GM19351 (cell line): ENCODE data around the gene KCNQ1.

ENCODE experiments used
- ATAC-seq: cut with Tn5 transposase; IDR thresholded peaks from one replicate; pipeline ENCODE4 v1.9.1; 2021; ENCODE audit warnings: mild to moderate bottlenecking, moderate library complexity; ENCODE audit not compliant: unreplicated experiment

Gene KCNQ1

DNA sequence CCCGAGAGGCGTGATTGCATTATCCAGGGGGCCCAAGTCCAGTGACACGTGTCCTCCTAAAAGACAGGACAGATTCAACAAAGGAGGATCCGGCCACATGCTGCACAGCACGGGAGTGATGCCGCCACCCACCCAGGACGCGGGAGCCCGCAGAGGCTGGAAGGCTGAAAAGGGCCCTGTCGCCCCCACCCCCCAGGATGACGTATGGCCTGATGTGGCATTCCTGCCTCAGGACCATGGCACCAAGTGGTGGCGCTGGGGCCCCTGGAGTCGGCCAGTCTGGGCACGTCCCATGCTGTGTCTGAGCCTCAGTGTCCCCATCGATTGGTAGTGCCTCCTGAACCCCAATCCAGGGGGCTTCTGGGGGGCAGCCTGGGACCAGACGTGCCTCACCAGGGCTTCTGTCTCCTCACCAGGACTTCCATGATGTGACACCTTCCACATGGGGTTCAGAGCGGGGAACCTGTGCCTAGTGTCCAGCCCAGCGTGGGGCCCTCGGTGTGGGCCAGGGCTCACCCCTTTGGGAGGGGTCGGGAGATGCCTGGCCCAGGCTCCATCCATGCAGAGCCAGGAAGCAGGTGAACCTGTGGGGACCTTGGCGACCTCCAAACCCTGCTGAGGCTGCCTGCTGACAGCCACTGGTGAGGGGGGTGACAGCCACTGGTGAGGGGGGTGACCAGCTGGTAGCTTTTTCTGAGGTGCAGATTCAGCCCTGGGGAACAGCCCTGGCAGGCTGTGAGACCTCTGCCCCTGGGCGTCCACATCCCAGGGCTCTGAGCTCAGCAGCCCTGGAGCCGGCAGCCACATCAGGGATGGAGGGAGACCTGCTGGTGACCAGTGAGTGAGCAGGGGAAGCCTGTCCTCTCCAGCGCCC, 75.3 kb downstream of the KCNQ1 start:
- no peak for ATAC-seq

- no peak for ATAC-seq
Measured at GRCh38 chr11:2520736-2521035, 75.9 kb downstream of the KCNQ1 start.

- no peak for ATAC-seq
Measured at GRCh38 chr11:2521081-2521732, 76.4 kb downstream of the KCNQ1 start.

GRCh38 chr11:2521733-2522630, 77.2 kb downstream of the KCNQ1 start:
- no peak for ATAC-seq

DNA sequence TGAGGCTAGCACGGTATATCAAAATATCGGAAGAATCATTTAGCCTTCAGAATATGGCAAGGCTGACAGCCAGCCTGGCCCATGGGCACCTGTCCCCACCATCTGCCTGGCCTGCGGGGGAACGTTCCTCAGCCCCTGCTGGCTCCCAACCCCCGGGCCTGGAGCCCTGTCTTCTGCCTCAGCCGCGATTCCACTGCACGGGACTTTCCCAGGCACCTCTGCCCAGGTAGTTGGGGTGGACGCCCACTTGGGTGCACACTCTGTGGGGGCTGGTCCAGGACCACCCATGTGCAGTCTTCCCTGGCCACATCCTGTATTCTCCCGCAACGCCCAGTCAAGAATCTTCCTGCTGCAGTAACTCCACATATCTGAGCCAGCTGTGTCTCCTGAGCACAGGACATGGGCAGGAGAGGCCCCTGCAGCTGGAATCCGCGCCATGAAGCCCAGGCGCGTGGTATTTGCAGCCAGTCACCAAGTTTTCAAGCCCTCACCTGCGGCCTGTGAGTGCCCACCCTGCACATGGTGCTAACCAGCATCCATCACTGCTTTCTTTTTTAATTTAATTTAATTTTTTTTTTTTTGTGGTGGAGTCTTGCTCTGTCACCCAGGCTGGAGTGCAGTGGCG, 77.9 kb downstream of the KCNQ1 start:
- no peak for ATAC-seq

GRCh38 chr11:2523821-2524391, 79.1 kb downstream of the KCNQ1 start:
- ATAC-seq, result no peak

DNA sequence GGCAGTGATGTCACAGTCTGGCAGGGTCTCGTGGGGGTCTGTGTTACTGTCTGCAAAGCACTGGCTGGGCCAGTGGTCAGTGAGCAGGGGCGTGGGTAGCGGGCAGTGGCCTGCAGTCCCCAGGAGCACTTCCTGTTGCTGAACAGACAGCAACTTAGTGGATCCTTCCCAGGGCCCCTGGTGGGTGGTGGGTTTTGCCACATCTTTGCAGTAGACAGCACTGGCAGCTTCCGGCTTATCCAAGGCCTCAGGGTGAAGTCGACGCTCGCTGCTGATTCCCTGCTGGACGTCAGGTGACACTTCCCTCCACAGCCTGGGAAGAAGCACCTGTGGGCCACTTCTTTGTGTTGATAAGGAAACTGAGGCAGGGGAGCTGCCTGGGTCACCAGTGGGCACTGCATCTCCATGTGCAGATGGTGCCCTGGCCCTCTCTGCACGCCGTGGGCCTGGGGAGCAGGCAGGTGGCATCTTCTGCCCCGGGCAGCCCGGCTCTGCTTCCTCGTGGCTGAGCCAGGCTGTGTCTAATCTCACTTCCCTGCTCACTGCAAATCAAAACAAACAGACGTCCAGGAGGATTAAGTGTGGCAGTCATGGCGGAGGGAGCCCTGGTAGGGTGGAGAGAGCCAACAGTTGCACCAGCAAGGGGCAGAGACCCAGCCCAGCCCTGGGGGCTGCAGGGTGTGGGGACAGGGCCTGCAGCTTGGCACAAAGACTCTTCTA, 79.8 kb downstream of the KCNQ1 start:
- no peak for ATAC-seq

DNA sequence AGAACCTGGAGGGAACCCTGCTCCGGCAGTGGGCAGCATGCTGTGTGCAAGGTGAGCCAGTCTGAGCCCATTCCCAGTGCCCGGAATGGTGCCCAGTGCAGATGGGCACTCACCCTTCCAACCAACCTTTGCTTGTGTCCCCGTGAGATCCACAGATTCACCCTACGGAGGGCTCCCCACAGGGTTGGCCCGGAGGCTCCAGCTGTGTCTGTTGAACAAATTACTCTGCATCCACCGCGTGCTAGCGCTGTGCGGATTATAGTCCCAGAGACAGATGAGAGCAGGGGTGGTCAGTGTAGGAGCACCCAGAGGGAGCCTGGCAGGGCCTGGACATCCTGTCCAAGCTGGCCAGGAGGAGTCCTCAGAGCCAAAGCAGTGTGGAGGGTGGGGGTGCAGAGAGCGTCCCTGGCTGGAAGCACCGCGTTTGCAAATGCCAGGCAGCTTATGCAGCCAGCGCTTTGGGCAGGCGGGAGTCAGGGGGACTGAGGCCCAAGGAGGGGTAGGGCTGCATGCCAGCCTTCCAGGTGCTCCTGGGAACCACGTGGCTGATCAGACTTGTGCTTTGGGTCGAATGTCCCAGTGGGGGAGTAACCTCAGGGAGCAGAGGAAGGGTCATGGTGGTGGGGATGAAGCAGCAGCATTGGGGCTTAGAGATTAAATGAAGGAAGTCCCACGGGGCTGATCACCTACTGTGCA, 80.5 kb downstream of the KCNQ1 start:
- ATAC-seq, result no peak

- ATAC-seq, result no peak
Measured at GRCh38 chr11:2525941-2526807, 81.4 kb downstream of the KCNQ1 start.

DNA sequence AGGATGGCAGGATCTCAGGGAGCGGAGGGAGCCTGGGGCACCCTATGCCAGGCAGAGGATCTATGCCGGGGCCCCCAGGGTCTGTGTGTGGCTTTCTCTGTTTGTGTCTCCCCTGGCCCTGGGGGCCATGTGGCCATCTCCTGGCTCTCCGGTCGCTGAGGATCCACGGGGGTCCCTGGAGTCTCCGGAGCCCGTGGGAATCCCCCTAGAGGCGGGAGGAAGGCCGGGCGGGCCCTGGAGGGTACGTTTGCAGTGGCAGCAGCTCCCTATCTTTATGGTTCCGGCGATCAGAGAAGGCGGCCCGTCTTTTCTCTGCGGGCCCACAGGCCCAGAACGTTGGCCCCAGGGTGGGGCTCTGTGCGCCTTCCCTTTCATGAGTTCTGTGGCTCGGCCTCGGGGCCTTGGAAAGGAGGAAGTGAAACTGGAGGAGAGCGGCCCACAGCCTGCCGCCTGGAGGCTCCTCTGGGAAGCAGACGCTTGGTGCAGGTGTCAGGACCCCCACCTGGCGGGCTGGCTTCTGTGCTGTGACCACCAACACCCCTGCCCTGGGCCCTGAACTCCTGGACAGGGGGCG, 82.1 kb downstream of the KCNQ1 start:
- peak; percentile 87 for ATAC-seq

GRCh38 chr11:2527621-2528291, 82.9 kb downstream of the KCNQ1 start:
- no peak for ATAC-seq

DNA sequence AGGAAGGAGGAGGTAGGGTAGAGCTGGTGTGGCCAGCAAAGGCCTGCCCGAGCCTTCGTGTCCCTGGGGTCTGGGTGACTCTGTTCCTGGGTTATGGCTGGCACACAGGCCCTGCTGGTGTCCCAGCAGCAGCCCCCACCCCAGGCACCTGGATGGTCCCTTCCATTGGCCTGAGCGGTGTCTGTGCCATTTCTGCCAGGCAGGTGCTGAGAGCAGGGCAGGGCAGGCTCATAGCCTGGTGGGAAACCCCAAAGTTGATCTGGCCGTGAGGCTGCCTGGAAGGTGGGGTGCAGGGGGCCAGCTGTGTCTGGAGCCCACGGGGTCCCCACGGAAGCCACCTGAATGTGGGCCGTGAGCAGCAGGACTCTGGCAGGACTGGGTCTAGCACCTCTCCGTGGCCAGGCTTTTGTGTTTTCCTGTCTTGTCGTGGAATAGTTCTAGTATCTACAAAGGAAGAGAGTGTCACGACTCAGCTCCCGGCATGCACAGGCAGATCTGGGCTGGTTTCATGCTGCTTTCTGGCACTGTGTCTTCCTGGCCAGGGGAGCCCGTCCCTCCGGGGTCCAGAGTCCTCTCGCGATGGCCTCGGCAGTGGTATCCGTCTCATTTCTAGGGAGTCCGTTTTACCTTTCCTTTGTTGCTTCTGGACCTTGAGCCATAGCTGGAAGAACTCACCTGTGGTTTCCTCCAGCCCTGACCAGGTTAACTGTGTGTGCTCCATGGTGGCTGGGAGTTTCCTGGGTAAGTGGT, 83.7 kb downstream of the KCNQ1 start:
- ATAC-seq, result no peak

GRCh38 chr11:2529173-2529572, 84.4 kb downstream of the KCNQ1 start:
- no peak for ATAC-seq

DNA sequence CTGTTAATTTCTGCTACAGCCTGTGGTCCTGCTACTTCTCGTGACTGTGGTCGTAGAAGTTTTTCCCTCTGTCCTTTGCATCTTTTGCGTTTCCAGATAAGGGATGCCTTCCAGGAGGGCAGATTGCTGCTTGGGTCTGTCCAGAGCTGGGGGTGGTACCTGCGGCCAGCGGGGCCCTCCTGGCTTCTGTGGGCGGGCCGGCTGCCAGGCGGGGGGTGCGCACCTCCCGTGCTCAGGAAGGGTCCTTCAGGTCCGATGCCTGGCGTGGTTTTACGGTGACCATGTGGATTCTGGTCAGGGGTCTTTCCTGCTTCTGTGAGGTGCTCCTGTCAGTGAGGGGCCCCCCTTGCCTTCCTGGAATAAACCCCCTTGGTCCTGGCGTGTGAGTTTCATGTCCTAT, 84.8 kb downstream of the KCNQ1 start:
- no peak for ATAC-seq

DNA sequence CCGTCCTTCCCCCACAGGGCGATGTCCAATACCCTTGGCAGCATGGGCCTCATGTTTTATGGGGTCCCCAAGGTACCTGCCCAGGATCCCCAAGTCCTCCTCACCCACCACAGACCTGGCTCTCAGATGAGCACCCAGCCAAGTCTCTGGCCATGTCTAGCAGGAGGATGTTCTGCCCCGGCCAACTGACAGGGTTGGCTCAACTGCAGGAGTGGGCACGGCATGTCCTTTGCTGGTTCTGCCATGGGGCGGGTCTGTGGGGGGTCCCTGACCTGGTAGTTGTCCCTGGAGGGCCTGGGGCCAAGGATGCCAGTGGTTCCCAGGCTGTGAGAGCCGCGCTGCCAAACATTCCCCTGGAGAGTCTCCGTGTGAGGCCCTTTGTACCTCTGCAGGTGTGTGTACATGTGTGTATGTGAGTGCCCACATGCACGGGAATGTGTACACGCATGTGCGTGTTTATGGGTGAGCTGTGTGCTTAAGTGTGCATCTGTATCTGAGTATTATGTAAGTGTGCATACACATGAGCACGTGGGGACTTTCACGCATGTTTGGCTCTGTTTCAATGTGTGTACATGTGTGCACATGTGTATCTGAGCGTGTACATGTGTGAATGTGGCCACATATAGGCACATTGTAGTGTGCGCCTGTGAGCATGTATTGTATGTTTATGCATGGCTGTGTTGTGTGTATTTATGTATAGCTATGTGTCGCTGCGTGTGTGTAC, 85.5 kb downstream of the KCNQ1 start:
- no peak for ATAC-seq

DNA sequence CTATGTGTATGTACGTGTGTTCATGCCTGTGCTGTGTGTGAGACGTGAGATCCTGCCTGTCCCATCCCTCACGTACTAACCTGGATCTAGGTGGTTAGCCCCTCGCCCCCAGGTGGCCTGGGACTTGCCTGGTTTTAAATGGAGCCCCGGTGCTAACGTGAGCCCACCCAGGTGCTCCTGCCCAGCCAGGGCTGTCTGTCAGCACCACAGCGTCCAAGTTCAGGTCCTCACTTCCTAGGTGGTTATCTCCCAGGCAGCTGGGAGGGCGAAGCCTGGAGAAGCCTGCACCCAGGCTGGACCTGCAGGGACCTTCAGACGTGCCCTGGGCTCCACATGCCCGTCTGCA, 86.0 kb downstream of the KCNQ1 start:
- ATAC-seq, result no peak
